HepG2 (cell line): ENCODE results near the gene ZC3H7B. TPM values are rescaled to one million over a fixed set of nuclear protein-coding genes. Genes with fewer than 3 reads are reported as not detected.
A peak's percentile ranks its signal among the peaks of the same experiment; 100 is the strongest.

Source experiments
- ARNT2 ChIP-seq: sonication (generic); formaldehyde crosslinking; IDR thresholded peaks from 2 replicates; pipeline ENCODE4 v1.8.0; 2022; ENCODE audit warnings: mild to moderate bottlenecking, low read depth, missing genetic modification reagents, moderate library complexity
- CBX1 ChIP-seq: IDR thresholded peaks from one replicate; pipeline ENCODE4 v1.6.1; 2016; ENCODE audit warnings: antibody characterized with exemption, low read depth
- ELF4 ChIP-seq: sonication (generic); formaldehyde crosslinking; IDR thresholded peaks from 2 replicates; pipeline ENCODE4 v1.5.0; 2020; ENCODE audit warnings: missing genetic modification reagents, mild to moderate bottlenecking, moderate library complexity, borderline replicate concordance
- ERF ChIP-seq: IDR thresholded peaks from 2 replicates; pipeline ENCODE4 v1.6.1; 2018; ENCODE audit warnings: missing biosample characterization, missing genetic modification reagents
- FUBP1 ChIP-seq: sonication (generic); formaldehyde crosslinking; IDR thresholded peaks from 2 replicates; pipeline ENCODE4 v1.5.1; 2020; ENCODE audit warnings: missing genetic modification reagents, mild to moderate bottlenecking, borderline replicate concordance
- LCORL ChIP-seq, 2 experiments: fragments of 450-650 bp in 1 of 2; sonication (generic) in 1 of 2; formaldehyde crosslinking in 1 of 2; IDR thresholded peaks; 2 replicates each; pipeline versions ENCODE4 v1.5.0 to v1.6.1; 2017 to 2020; ENCODE audit warnings: antibody characterized with exemption in 1 of 2, missing genetic modification reagents in 1 of 2
- PCBP2 ChIP-seq: fragments of 200-400 bp; formaldehyde crosslinking; optimal IDR thresholded peaks from 2 replicates; pipeline ENCODE3; 2018; ENCODE audit warnings: low read length, low read depth; ENCODE audit not compliant: poor library complexity, severe bottlenecking
- SNAPC2 ChIP-seq: sonication (generic); formaldehyde crosslinking; IDR thresholded peaks from 2 replicates; pipeline ENCODE4 v1.8.1; 2022; ENCODE audit warnings: mild to moderate bottlenecking, missing genetic modification reagents
- TFAP4 ChIP-seq: sonication (generic); IDR thresholded peaks from 2 replicates; pipeline ENCODE4 v1.6.1; 2016; ENCODE audit warnings: low read depth, borderline replicate concordance
- WIZ ChIP-seq: sonication (generic); formaldehyde crosslinking; IDR thresholded peaks from 2 replicates; pipeline ENCODE4 v1.5.1; 2020; ENCODE audit warnings: mild to moderate bottlenecking, missing genetic modification reagents
- ZFP62 ChIP-seq: sonication (generic); formaldehyde crosslinking; IDR thresholded peaks from 2 replicates; pipeline ENCODE4 v1.4.0; 2020; ENCODE audit warnings: missing genetic modification reagents
- ZNF253 ChIP-seq: sonication (generic); formaldehyde crosslinking; IDR thresholded peaks from 2 replicates; pipeline ENCODE4 v1.8.0; 2022; ENCODE audit warnings: mild to moderate bottlenecking, missing genetic modification reagents, borderline replicate concordance
- ZNF407 ChIP-seq: sonication (generic); formaldehyde crosslinking; IDR thresholded peaks from one replicate; pipeline ENCODE4 v1.5.1; 2020; ENCODE audit warnings: mild to moderate bottlenecking, missing genetic modification reagents; ENCODE audit errors: not compliant biosample characterization
- ZNF547 ChIP-seq: sonication (generic); formaldehyde crosslinking; IDR thresholded peaks from 2 replicates; pipeline ENCODE4 v1.5.1; 2020; ENCODE audit warnings: mild to moderate bottlenecking, missing genetic modification reagents
- ZNF550 ChIP-seq: sonication (generic); formaldehyde crosslinking; IDR thresholded peaks from 2 replicates; pipeline ENCODE4 v1.4.0; 2020; ENCODE audit warnings: mild to moderate bottlenecking, missing genetic modification reagents, borderline replicate concordance
- ZNF567 ChIP-seq: sonication (generic); formaldehyde crosslinking; IDR thresholded peaks from 2 replicates; pipeline ENCODE4 v1.8.1; 2023; ENCODE audit warnings: mild to moderate bottlenecking, missing genetic modification reagents, borderline replicate concordance
- ZNF589 ChIP-seq: sonication (generic); formaldehyde crosslinking; conservative IDR thresholded peaks from 2 replicates; pipeline ENCODE4 v1.8.0; 2022; ENCODE audit warnings: mild to moderate bottlenecking, moderate library complexity, missing genetic modification reagents
- ZNF616 ChIP-seq: sonication (generic); formaldehyde crosslinking; IDR thresholded peaks from 2 replicates; pipeline ENCODE4 v1.5.0; 2020; ENCODE audit warnings: low read depth, mild to moderate bottlenecking, missing genetic modification reagents
- polyA plus RNA-seq, 8 experiments: library from polyadenylated mRNA; depleted of rRNA in 3 of 8; stranded (reverse) in 7 of 8; unstranded in 1 of 8; fragments of >200 nt; fragmentation: Illumina TruSeq in 4 of 8; extraction: Trizol in 4 of 8; gene quantifications; 2 replicates each; pipeline versions ENCODE4 v1.2.1 to v1.2.3, GENCODE V29; 2011 to 2016; ENCODE audit warnings: low read depth in 4 of 8, missing spikeins in 1 of 8, mixed read lengths in 1 of 8; ENCODE audit not compliant: insufficient read depth in 1 of 8
- total RNA-seq, 5 experiments: library from RNA; depleted of rRNA; stranded (reverse); fragments of >200 nt; fragmentation: Illumina TruSeq; extraction: Trizol; gene quantifications; 2 replicates each; pipeline ENCODE4 v1.2.3, GENCODE V29; 2016; ENCODE audit warnings: low read depth in 1 of 5

Gene ZC3H7B
- total and polyA plus RNA-seq, 2 of the 13 experiments (the other 11 are each of a cell fraction or from before 2014, with no cell fraction given), result 26.4 to 37.2 TPM

- TF ChIP-seq FUBP1 (CRISPR knock-in tag), result no peak
- peak; percentile 68; the same call in 1 of the 2 replicates for TF ChIP-seq TFAP4
- TF ChIP-seq ZNF567 (CRISPR knock-in tag), result no peak
- no peak for TF ChIP-seq PCBP2
- no peak for TF ChIP-seq ZNF253 (CRISPR knock-in tag)
- no peak for TF ChIP-seq ZNF616 (CRISPR knock-in tag)
- no peak for TF ChIP-seq SNAPC2 (CRISPR knock-in tag)
- no peak for TF ChIP-seq ZNF550 (CRISPR knock-in tag)
- TF ChIP-seq WIZ (CRISPR knock-in tag), result no peak
- no peak for TF ChIP-seq CBX1
- no peak for TF ChIP-seq ZNF547 (CRISPR knock-in tag)
- TF ChIP-seq ELF4, result no peak
- TF ChIP-seq ZFP62 (CRISPR knock-in tag), result no peak
- no peak for TF ChIP-seq ERF
- TF ChIP-seq ZNF589 (CRISPR knock-in tag), result no peak
- TF ChIP-seq ZNF407 (CRISPR knock-in tag), result no peak
- TF ChIP-seq LCORL (IDR thresholded peaks at IDR 0.05), result no peak
- TF ChIP-seq LCORL (CRISPR knock-in tag; IDR thresholded peaks at IDR 0.05), result peak; percentile 27; the same call in 1 of the 2 replicates
- TF ChIP-seq ARNT2 (CRISPR knock-in tag), result no peak
These were observed 100.7 kb downstream of the ZC3H7B start (continued) for GRCh38 chr22:41401781-41402648.
